Measurements from ENCODE around the gene KLHL2.

- TF ChIP-seq POLR2AphosphoS5 (IDR thresholded peaks at IDR 0.05) (no peak), POLR2A (IDR thresholded peaks at IDR 0.05) (no peak)
These were observed 124.0 kb downstream of the KLHL2 start for GRCh38 chr4:165331359-165331758.
